Ascending aorta (tissue), 2 donors: ENCODE measurements around the gene OR6C65. TPM values are rescaled to one million over a fixed set of nuclear protein-coding genes. Genes with fewer than 3 reads are reported as not detected.
"Not testable (repeated sequence)": the region's sequence is repeated elsewhere in the genome, so short reads cannot be mapped to it uniquely, and the experiment has no call there.

Source experiments
- DNase-seq, 2 donors: peaks; one replicate each; pipeline ENCODE4 v3.0.0-alpha.2; 2019; ENCODE audit warnings: low spot score in 2 of 2
- H3K27ac ChIP-seq, 2 donors: fragments of 200-600 bp; sonication (generic); one replicate each; pipeline ENCODE4 v1.5.1; 2016 to 2017; ENCODE audit warnings: mild to moderate bottlenecking in 1 of 2
- H3K27me3 ChIP-seq: fragments of 200-600 bp; sonication (generic); one replicate; pipeline ENCODE4 v1.5.1; 2017
- H3K36me3 ChIP-seq, 2 donors: fragments of 200-600 bp; sonication (generic); one replicate each; pipeline ENCODE4 v1.5.1; 2016
- H3K4me1 ChIP-seq, 2 donors: fragments of 200-600 bp; sonication (generic); one replicate each; pipeline ENCODE4 v1.5.1; 2016 to 2017; ENCODE audit warnings: mild to moderate bottlenecking in 1 of 2
- H3K4me3 ChIP-seq, 2 donors: fragments of 200-600 bp; sonication (generic); one replicate each; pipeline ENCODE4 v1.5.1; 2016 to 2017; ENCODE audit warnings: mild to moderate bottlenecking in 1 of 2
- H3K9me3 ChIP-seq, 2 donors: fragments of 200-600 bp; sonication (generic); one replicate each; pipeline ENCODE4 v1.5.1; 2016
- intact Hi-C: fragments of 100-400 bp; cut with DNase I; formaldehyde crosslinking; loops from one replicate; pipeline ENCODE4 v1.15.1; 2023
- total RNA-seq: library from RNA; depleted of rRNA; stranded (reverse); fragments of >200 nt; gene quantifications from one replicate; pipeline ENCODE4 v1.1.0, GENCODE V29; 2016
- TF ChIP-seq, protein P1 (sequence below), 3 experiments: fragments of 200-600 bp in 2 of 3; fragments of 450-650 bp in 1 of 3; sonication (generic) in 2 of 3; IDR thresholded peaks; one replicate each; pipeline ENCODE4 v1.5.1; 2016 to 2019; ENCODE audit warnings: antibody characterized with exemption in 3 of 3, mild to moderate bottlenecking in 1 of 3, moderate library complexity in 1 of 3

OR6C65 gene
- total RNA-seq, 1 donor from 2014 or later, result not detected

- Histone ChIP-seq H3K9me3 (no peaks in the 10 kb centered on the region), H3K27me3 (no peaks in the 10 kb centered on the region), H3K4me3 (no peak overlapping the region), H3K4me1 (no peaks in the 10 kb centered on the region), H3K27ac (no peak overlapping the region), H3K36me3 (no peaks in the 10 kb centered on the region)
- intact Hi-C loops, result no loop called here
- TF ChIP-seq, protein P1, sequence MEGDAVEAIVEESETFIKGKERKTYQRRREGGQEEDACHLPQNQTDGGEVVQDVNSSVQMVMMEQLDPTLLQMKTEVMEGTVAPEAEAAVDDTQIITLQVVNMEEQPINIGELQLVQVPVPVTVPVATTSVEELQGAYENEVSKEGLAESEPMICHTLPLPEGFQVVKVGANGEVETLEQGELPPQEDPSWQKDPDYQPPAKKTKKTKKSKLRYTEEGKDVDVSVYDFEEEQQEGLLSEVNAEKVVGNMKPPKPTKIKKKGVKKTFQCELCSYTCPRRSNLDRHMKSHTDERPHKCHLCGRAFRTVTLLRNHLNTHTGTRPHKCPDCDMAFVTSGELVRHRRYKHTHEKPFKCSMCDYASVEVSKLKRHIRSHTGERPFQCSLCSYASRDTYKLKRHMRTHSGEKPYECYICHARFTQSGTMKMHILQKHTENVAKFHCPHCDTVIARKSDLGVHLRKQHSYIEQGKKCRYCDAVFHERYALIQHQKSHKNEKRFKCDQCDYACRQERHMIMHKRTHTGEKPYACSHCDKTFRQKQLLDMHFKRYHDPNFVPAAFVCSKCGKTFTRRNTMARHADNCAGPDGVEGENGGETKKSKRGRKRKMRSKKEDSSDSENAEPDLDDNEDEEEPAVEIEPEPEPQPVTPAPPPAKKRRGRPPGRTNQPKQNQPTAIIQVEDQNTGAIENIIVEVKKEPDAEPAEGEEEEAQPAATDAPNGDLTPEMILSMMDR (IDR thresholded peaks at IDR 0.05), result no peak
- DNase-seq, result no peak
These were observed 8.1 kb upstream of the OR6C65 start for GRCh38 chr12:55392032-55392795.

DNA sequence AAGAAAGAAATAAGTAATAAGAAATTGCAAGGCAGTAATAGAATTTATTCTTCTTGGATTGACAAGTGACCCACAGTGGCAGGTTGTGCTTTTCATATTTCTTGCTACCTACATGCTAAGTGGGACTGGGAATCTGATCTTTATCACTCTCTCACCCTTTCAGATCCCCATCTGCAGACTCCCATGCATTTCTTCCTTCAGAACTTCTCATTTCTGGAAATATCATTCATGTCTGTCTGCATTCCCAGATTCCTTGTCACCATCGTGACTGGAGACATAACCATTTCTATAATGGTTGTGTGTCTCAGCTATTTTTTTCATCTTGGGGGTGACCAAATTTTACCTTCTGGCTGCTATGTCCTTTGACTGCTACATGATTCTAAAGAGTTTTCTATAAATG is 4.0 kb upstream of the OR6C65 start:
- H3K4me3 ChIP-seq, result no peak overlapping the region
- TF ChIP-seq, protein P1 (IDR thresholded peaks at IDR 0.05), result no peak
- intact Hi-C loops, result no loop called here
- H3K4me1 ChIP-seq, result no peaks in the 10 kb centered on the region
- H3K27me3 ChIP-seq, result no peaks in the 10 kb centered on the region
- H3K36me3 ChIP-seq, result no peaks in the 10 kb centered on the region
- no peak overlapping the region for H3K27ac ChIP-seq
- no peak for DNase-seq
- no peaks in the 10 kb centered on the region for H3K9me3 ChIP-seq

GRCh38 chr12:55407866-55408265 is 7.5 kb downstream of the OR6C65 start:
- H3K9me3 ChIP-seq, result no peaks in the 10 kb centered on the region
- H3K4me1 ChIP-seq, result no peaks in the 10 kb centered on the region
- intact Hi-C loops, result no loop called here
- H3K27me3 ChIP-seq, result no peaks in the 10 kb centered on the region
- H3K27ac ChIP-seq, result no peak overlapping the region
- TF ChIP-seq, protein P1 (IDR thresholded peaks at IDR 0.05), result no peak
- no peaks in the 10 kb centered on the region for H3K36me3 ChIP-seq
- H3K4me3 ChIP-seq, result no peak overlapping the region
- no peak for DNase-seq

DNA sequence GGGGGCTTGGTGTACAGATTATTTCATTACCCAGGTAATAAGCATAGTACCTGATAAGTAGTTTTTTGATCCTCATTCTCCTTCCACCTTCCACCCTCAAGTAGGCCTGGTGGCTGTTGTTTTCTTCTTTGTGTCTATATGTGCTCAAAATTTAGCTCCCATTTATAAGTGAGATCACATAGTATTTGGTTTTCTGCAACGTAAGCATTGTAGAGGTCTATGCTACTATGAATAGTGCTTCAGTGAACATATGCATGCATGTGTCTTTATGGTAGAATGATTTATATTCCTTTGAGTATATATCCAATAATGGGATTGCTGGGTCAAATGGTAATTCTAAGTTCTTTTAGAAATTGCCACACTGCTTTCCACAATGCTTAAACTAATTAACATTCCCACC is 8.8 kb downstream of the OR6C65 start:
- H3K4me1 ChIP-seq, H3K36me3 ChIP-seq, intact Hi-C loops, H3K27me3 ChIP-seq, H3K4me3 ChIP-seq, DNase-seq, H3K9me3 ChIP-seq, H3K27ac ChIP-seq: not testable (repeated sequence)

GRCh38 chr12:55412138-55412537 is 11.8 kb downstream of the OR6C65 start:
- H3K9me3 ChIP-seq, H3K4me1 ChIP-seq, intact Hi-C loops: not testable (repeated sequence)

DNA sequence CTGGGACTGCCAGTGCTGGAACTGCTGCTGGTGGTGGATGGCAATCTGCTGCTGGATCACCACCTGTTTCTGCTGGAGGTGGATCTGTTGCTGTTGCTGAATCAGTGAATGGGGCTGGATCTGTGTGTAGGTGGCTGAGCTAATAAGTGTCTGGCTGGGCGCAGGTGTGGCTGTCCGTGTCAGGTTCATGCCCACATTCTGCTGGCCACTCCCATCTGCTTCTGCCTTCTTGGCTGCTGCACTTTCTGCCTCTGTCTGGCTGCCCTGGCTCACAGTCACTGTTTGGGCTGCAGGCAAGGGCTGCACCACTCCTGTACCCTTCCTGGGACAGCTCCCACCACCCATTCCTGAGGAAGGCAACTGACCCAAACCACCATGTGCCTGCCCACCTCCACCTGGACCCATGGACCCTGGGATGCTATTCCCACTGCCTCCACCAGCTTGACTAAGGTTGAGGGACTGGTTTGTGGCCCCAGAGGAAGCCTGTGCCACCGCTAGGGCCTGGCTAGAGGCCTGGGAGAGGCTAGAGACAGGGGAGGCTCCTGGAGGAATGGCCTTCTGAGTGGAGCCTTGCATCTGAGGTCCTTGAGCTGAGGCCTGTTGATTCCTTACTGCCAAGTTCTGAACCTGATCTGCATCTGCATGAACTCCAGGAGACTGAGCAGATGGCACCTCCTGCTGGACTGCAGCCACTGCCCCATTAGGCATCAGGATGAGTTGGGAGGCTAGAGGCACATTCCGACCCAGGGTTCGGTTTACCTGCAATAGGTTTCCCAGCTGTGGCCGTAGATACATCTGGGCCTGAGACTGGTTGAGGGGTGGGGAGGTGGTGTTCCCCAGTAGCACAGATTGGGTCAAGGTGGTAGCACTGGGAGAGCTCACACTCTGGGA is 13.4 kb downstream of the OR6C65 start:
- DNase-seq, H3K4me3 ChIP-seq, H3K27me3 ChIP-seq, H3K36me3 ChIP-seq, H3K9me3 ChIP-seq, H3K4me1 ChIP-seq, intact Hi-C loops, H3K27ac ChIP-seq: not testable (repeated sequence)

More at GRCh38 chr12:55412138-55412537, 11.8 kb downstream of the OR6C65 start:
- not testable (repeated sequence) for H3K36me3 ChIP-seq, H3K27me3 ChIP-seq, H3K27ac ChIP-seq, H3K4me3 ChIP-seq, DNase-seq

GRCh38 chr12:55414396-55414823 is 14.1 kb downstream of the OR6C65 start:
- DNase-seq, H3K4me3 ChIP-seq, intact Hi-C loops, H3K9me3 ChIP-seq, H3K27ac ChIP-seq, H3K36me3 ChIP-seq, H3K4me1 ChIP-seq, H3K27me3 ChIP-seq: not testable (repeated sequence)

GRCh38 chr12:55414889-55415288 is 14.6 kb downstream of the OR6C65 start:
- H3K4me3 ChIP-seq, H3K36me3 ChIP-seq, DNase-seq, intact Hi-C loops, H3K9me3 ChIP-seq, H3K27ac ChIP-seq, H3K27me3 ChIP-seq, H3K4me1 ChIP-seq: not testable (repeated sequence)
